K562 (cell line): Measurements from ENCODE around the gene AMOTL1. TPM values are rescaled to one million over a fixed set of nuclear protein-coding genes. Genes with fewer than 3 reads are reported as not detected.

Source experiments
- ATAC-seq: fragments of 200-7000 bp; cut with Tn5 transposase; 3 replicates; pipeline ENCODE4 v1.9.1; 2020; ENCODE audit warnings: moderate library complexity
- BruUV-seq: library from RNA; stranded (reverse); fragments of 400-500 nt; replicated peaks from 2 replicates; lab custom pipeline; 2021; lab: Mats Ljungman, UMichigan
- CTCF ChIA-PET: fragments of 300-600 bp; formaldehyde crosslinking; extraction: SDS; loops from one replicate; lab custom pipeline; 2021; ENCODE audit warnings: low intra/inter-chr PET ratio; lab: Yijun Ruan, JAX
- POLR2A ChIA-PET: fragments of 300-600, 350-650 bp; sonication (Branson Sonifier 250); formaldehyde crosslinking; extraction: SDS; loops from one replicate; lab custom pipeline; 2021; ENCODE audit warnings: antibody characterized with exemption, inconsistent platforms; lab: Yijun Ruan, JAX
- DNase-seq, 4 experiments: peaks; one replicate each; pipeline versions ENCODE4 v3.0.0 to v3.0.0-alpha.2; 2011 to 2018; ENCODE audit warnings: low spot score in 3 of 4, mixed read lengths in 3 of 4; ENCODE audit errors: extremely low read depth in 1 of 4
- FAIRE-seq: peaks from 2 replicates; lab custom pipeline; 2011; peaks lifted over from hg19 to GRCh38; lab: Jason Lieb, UNC
- H2AFZ ChIP-seq: 2 replicates; pipeline ENCODE4 v1.6.0; 2011; ENCODE audit warnings: low read depth, low read length, control low read depth, inconsistent platforms
- H3K27ac ChIP-seq: fragments of 200-600 bp; 3 replicates; pipeline ENCODE4 v1.8.0; 2011; ENCODE audit warnings: low read depth, mild to moderate bottlenecking, control low read depth, inconsistent platforms, low read length, moderate library complexity, mixed read lengths; ENCODE audit errors: extremely low read depth
- H3K27me3 ChIP-seq, 2 experiments: fragments of 300-600 bp in 1 of 2; 2 replicates in 1 of 2; 3 replicates in 1 of 2; pipeline versions ENCODE4 v1.6.0 to v1.8.0; 2011; ENCODE audit warnings: inconsistent platforms in 2 of 2, low read length in 2 of 2, mild to moderate bottlenecking in 1 of 2, mixed read lengths in 1 of 2, moderate library complexity in 1 of 2; ENCODE audit not compliant: control insufficient read depth in 2 of 2, insufficient read depth in 2 of 2
- H3K36me3 ChIP-seq: fragments of 300-600 bp; 3 replicates; pipeline ENCODE4 v1.8.0; 2011; ENCODE audit warnings: mild to moderate bottlenecking, low read length, inconsistent platforms; ENCODE audit not compliant: control insufficient read depth, insufficient read depth
- H3K4me1 ChIP-seq, 2 experiments: fragments of 200-600 bp in 1 of 2; replicated peaks in 1 of 2; 2 replicates in 1 of 2; 3 replicates in 1 of 2; pipeline versions ENCODE4 v1.5.1 to v1.8.0; 2011; ENCODE audit warnings: inconsistent platforms in 2 of 2, low read length in 2 of 2, mild to moderate bottlenecking in 1 of 2, mixed read lengths in 1 of 2, moderate library complexity in 1 of 2; ENCODE audit not compliant: control insufficient read depth in 2 of 2, insufficient read depth in 2 of 2
- H3K4me2 ChIP-seq: 2 replicates; pipeline ENCODE4 v1.6.1; 2011; ENCODE audit warnings: low read length, control low read depth, inconsistent platforms, mixed read lengths; ENCODE audit not compliant: insufficient read depth
- H3K4me3 ChIP-seq: fragments of 200-600 bp; sonication (generic), shearing (Covaris generic); 2 replicates; pipeline ENCODE4 v1.5.1; 2016; ENCODE audit warnings: control low read depth, inconsistent platforms
- H3K79me2 ChIP-seq: fragments of 200-600 bp; 3 replicates; pipeline ENCODE4 v1.8.0; 2011; ENCODE audit warnings: low read length, inconsistent platforms; ENCODE audit not compliant: control insufficient read depth, insufficient read depth
- H3K9ac ChIP-seq, 2 experiments: 2 replicates each; pipeline versions ENCODE4 v1.6.0 to v1.6.1; 2011; ENCODE audit warnings: low read depth in 2 of 2, low read length in 2 of 2, control low read depth in 1 of 2, inconsistent platforms in 1 of 2, mild to moderate bottlenecking in 1 of 2, mixed read lengths in 1 of 2; ENCODE audit not compliant: insufficient read depth in 1 of 2
- H3K9me1 ChIP-seq: one replicate; pipeline ENCODE4 v1.6.0; 2011; ENCODE audit warnings: inconsistent platforms, mild to moderate bottlenecking, low read length, moderate library complexity; ENCODE audit not compliant: control insufficient read depth, insufficient read depth
- H3K9me3 ChIP-seq: replicated peaks from 2 replicates; pipeline ENCODE4 v1.5.1; 2011; ENCODE audit warnings: low read depth, low read length, inconsistent platforms; ENCODE audit not compliant: control insufficient read depth, insufficient read depth
- H4K20me1 ChIP-seq: replicated peaks from 2 replicates; pipeline ENCODE4 v1.6.1; 2011; ENCODE audit warnings: low read length, inconsistent platforms, mixed read lengths; ENCODE audit not compliant: control insufficient read depth, insufficient read depth
- BRCA1 ChIP-seq, 2 experiments: fragments of 450-650 bp in 1 of 2; sonication (generic) in 1 of 2; formaldehyde crosslinking in 1 of 2; IDR thresholded peaks; 2 replicates each; pipeline versions ENCODE4 v1.5.0 to v1.6.1; 2017 to 2020; ENCODE audit warnings: mild to moderate bottlenecking in 1 of 2, missing genetic modification reagents in 1 of 2
- E2F1 ChIP-seq: sonication (generic); formaldehyde crosslinking; IDR thresholded peaks from 2 replicates; pipeline ENCODE4 v1.8.1; 2023; ENCODE audit warnings: mild to moderate bottlenecking, missing genetic modification reagents, moderate library complexity
- ESRRB ChIP-seq: fragments of 250-450 bp; sonication (Bioruptor Pico); IDR thresholded peaks from 2 replicates; pipeline ENCODE4 v1.5.0; 2020; ENCODE audit warnings: mild to moderate bottlenecking, moderate library complexity, borderline replicate concordance
- FOXA1 ChIP-seq: fragments of 450-650 bp; IDR thresholded peaks from 2 replicates; pipeline ENCODE4 v1.6.1; 2016; ENCODE audit warnings: mild to moderate bottlenecking, borderline replicate concordance
- HDAC1 ChIP-seq, 2 experiments: fragments of 450-650 bp; IDR thresholded peaks; 2 replicates each; pipeline ENCODE4 v1.6.1; 2016 to 2017; ENCODE audit warnings: inconsistent platforms in 1 of 2, mild to moderate bottlenecking in 1 of 2, moderate library complexity in 1 of 2
- HEY1 ChIP-seq: fragments of 250-450 bp; sonication (Bioruptor Pico); IDR thresholded peaks from 2 replicates; pipeline ENCODE4 v1.5.0; 2020; ENCODE audit warnings: mild to moderate bottlenecking, moderate library complexity, borderline replicate concordance
- MXD1 ChIP-seq: fragments of 250-450 bp; sonication (Bioruptor Pico); IDR thresholded peaks from 2 replicates; pipeline ENCODE4 v1.8.0; 2021; ENCODE audit warnings: borderline replicate concordance, mild to moderate bottlenecking, moderate library complexity; ENCODE audit not compliant: poor library complexity, severe bottlenecking
- SOX6 ChIP-seq: fragments of 450-650 bp; IDR thresholded peaks from 2 replicates; pipeline ENCODE4 v1.6.1; 2014; ENCODE audit warnings: mild to moderate bottlenecking
- TBP ChIP-seq: optimal IDR thresholded peaks from 2 replicates; pipeline ENCODE3; 2011; ENCODE audit warnings: low read depth, low read length, improper control_type of control experiment
- USF1 ChIP-seq: sonication (generic); formaldehyde crosslinking; IDR thresholded peaks from 2 replicates; pipeline ENCODE4 v1.9.0; 2022; ENCODE audit warnings: mild to moderate bottlenecking, missing genetic modification reagents
- ZFPM2 ChIP-seq: fragments of 250-450 bp; sonication (Bioruptor Pico); IDR thresholded peaks from 2 replicates; pipeline ENCODE4 v1.5.1; 2022; ENCODE audit warnings: mild to moderate bottlenecking
- ZNF407 ChIP-seq: fragments of 450-650 bp; IDR thresholded peaks from 2 replicates; pipeline ENCODE4 v1.6.1; 2016; ENCODE audit warnings: low read depth
- in situ Hi-C: fragments of 300-500 bp; cut with MboI; formaldehyde crosslinking; loops from 4 replicates; pipeline ENCODE4 v1.15.0; 2018; ENCODE audit warnings: inconsistent platforms, mixed read lengths
- intact Hi-C: fragments of 100-400 bp; cut with micrococcal nuclease; formaldehyde crosslinking; loops from 2 replicates; pipeline ENCODE4 v1.14.2; 2022
- polyA plus RNA-seq, 8 experiments: library from polyadenylated mRNA; depleted of rRNA in 4 of 8; stranded (reverse) in 5 of 8; unstranded in 3 of 8; fragments of >200 nt; fragmentation: Nextera tagmentation in 2 of 8; fragmentation: Illumina TruSeq in 1 of 8; extraction: Ambion mirVana in 2 of 8; extraction: Trizol in 1 of 8; gene quantifications; 2 replicates each; pipeline versions ENCODE4 v1.2.1 to v1.2.3, GENCODE V29; 2011 to 2014; ENCODE audit warnings: inconsistent platforms in 1 of 8, missing spikeins in 1 of 8
- total RNA-seq, 7 experiments: library from RNA; depleted of rRNA in 6 of 7; stranded (reverse); fragments of >200 nt in 6 of 7; fragmentation: Illumina TruSeq in 2 of 7; extraction: Trizol in 2 of 7; gene quantifications; 2 replicates each; pipeline versions ENCODE4 v1.2.1 to v1.2.3, GENCODE V29; 2011 to 2021; ENCODE audit warnings: low replicate concordance in 1 of 7

The AMOTL1 gene
- total and polyA plus RNA-seq, 9 of the 15 experiments (the other 6 are each of a cell fraction or from before 2014, with no cell fraction given) = 4.0 to 35.4 (median 14.0) TPM

- BruUV-seq = no TSS peak
- CTCF ChIA-PET = no interaction called here
- no peak for DNase-seq
- TF ChIP-seq HEY1 (CRISPR knock-in tag) = no peak
- no peak for TF ChIP-seq E2F1 (CRISPR knock-in tag)
- TF ChIP-seq SOX6 = no peak
- TF ChIP-seq ZFPM2 (CRISPR knock-in tag) = no peak
- TF ChIP-seq USF1 = no peak
- no peak for TF ChIP-seq HDAC1 (IDR thresholded peaks at IDR 0.05)
- TF ChIP-seq MXD1 = no peak
- TF ChIP-seq TBP = no peak
- no peak for TF ChIP-seq FOXA1
- no peak for TF ChIP-seq ZNF407
- TF ChIP-seq ESRRB (CRISPR knock-in tag) = no peak
- TF ChIP-seq BRCA1 (IDR thresholded peaks at IDR 0.05) = no peak
- no peak for TF ChIP-seq BRCA1 (CRISPR knock-in tag; IDR thresholded peaks at IDR 0.05)
Measured at GRCh38 chr11:94883878-94884277, 115.7 kb downstream of the AMOTL1 start.

More at GRCh38 chr11:94883878-94884277, 115.7 kb downstream of the AMOTL1 start:
- Histone ChIP-seq H3K9me1 (no peaks in the 10 kb centered on the region), H3K9ac (no peak overlapping the region), H3K36me3 (peaks cover 8% of the 10 kb centered on the region; the same call in 1 of the 3 replicates), H3K9me3 (no peaks in the 10 kb centered on the region), H3K79me2 (no peaks in the 10 kb centered on the region), H3K4me3 (no peak overlapping the region), H3K4me1 (no peaks in the 10 kb centered on the region), H2AFZ (no peak overlapping the region), H4K20me1 (no peaks in the 10 kb centered on the region), H3K27ac (no peak overlapping the region), H3K27me3 (no peaks in the 10 kb centered on the region), H3K4me2 (no peak overlapping the region)
- ATAC-seq (no peak), FAIRE-seq (no peak)
- in situ Hi-C loops (no loop called here), intact Hi-C loops (no loop called here)
- POLR2A ChIA-PET = interaction anchor here (0.6 kb wide), 1 partner anchor 54 kb away, joined by 3 read pairs; no protein-coding TSS in a partner anchor
